B cell (primary cell): ENCODE results near the gene SLC18A3. TPM values are rescaled to one million over a fixed set of nuclear protein-coding genes. Genes with fewer than 3 reads are reported as not detected.

Experiments
- ATAC-seq: fragments of 200-7000 bp; cut with Tn5 transposase; one replicate; pipeline ENCODE4 v1.10.0; 2021; ENCODE audit warnings: low read depth, mild to moderate bottlenecking, moderate number of reproducible peaks, moderate library complexity
- CTCF ChIA-PET: fragments of 350-600 bp; sonication (Branson Sonifier 250); formaldehyde crosslinking; loops from one replicate; lab custom pipeline; 2021; ENCODE audit warnings: antibody characterized with exemption, inconsistent platforms; lab: Charles Lee
- POLR2A ChIA-PET: fragments of 350-600 bp; sonication (Branson Sonifier 250); formaldehyde crosslinking; loops from one replicate; lab custom pipeline; 2021; ENCODE audit warnings: antibody characterized with exemption; lab: Charles Lee
- DNase-seq: peaks from one replicate; pipeline ENCODE4 v3.0.0; 2013
- H2AFZ ChIP-seq: 2 replicates; pipeline ENCODE4 v1.6.1; 2012; ENCODE audit warnings: mild to moderate bottlenecking, low read depth, low read length; ENCODE audit not compliant: insufficient read depth, poor library complexity, severe bottlenecking
- H3K27ac ChIP-seq, 2 donors: 1 replicate in 1 of 2; 2 replicates in 1 of 2; pipeline ENCODE4 v1.5.1; 2012 to 2013; ENCODE audit warnings: low read length in 2 of 2, mild to moderate bottlenecking in 2 of 2, moderate library complexity in 1 of 2
- H3K27me3 ChIP-seq, 4 experiments: fragments of 200-600 bp in 1 of 4; sonication (generic) in 1 of 4; replicated peaks in 1 of 4; 1 replicate in 2 of 4; 2 replicates in 2 of 4; pipeline versions ENCODE4 v1.6.1 to v1.7.0; 2013 to 2016; ENCODE audit warnings: low read length in 3 of 4, mild to moderate bottlenecking in 2 of 4, mixed read lengths in 1 of 4, moderate library complexity in 1 of 4; ENCODE audit not compliant: insufficient read depth in 4 of 4, control insufficient read depth in 3 of 4; ENCODE audit errors: control extremely low read depth in 1 of 4
- H3K36me3 ChIP-seq, 2 experiments: replicated peaks in 1 of 2; 1 replicate in 1 of 2; 2 replicates in 1 of 2; pipeline versions ENCODE4 v1.6.1 to v1.7.1; 2013; ENCODE audit warnings: low read length in 1 of 2; ENCODE audit not compliant: insufficient read depth in 2 of 2, control insufficient read depth in 1 of 2; ENCODE audit errors: control extremely low read depth in 1 of 2, extremely low read depth in 1 of 2
- H3K4me1 ChIP-seq, 2 donors: fragments of 200-600 bp in 1 of 2; sonication (generic) in 1 of 2; 1 replicate in 1 of 2; 2 replicates in 1 of 2; pipeline versions ENCODE4 v1.5.1 to v1.6.1; 2013 to 2017; ENCODE audit warnings: low read length in 2 of 2; ENCODE audit not compliant: control insufficient read depth in 2 of 2, insufficient read depth in 2 of 2
- H3K4me2 ChIP-seq: replicated peaks from 2 replicates; pipeline ENCODE3; 2012; ENCODE audit warnings: mild to moderate bottlenecking, low read depth, low read length; ENCODE audit not compliant: poor library complexity, severe bottlenecking
- H3K4me3 ChIP-seq, 5 experiments: fragments of 200-600 bp in 1 of 5; sonication (generic) in 1 of 5; 1 replicate in 3 of 5; 2 replicates in 2 of 5; pipeline versions ENCODE4 v1.5.1 to v1.7.0; 2011 to 2016; ENCODE audit warnings: low read length in 4 of 5, mild to moderate bottlenecking in 4 of 5, low read depth in 2 of 5, control low read depth in 1 of 5, moderate library complexity in 1 of 5; ENCODE audit not compliant: insufficient read depth in 1 of 5; ENCODE audit errors: control extremely low read depth in 1 of 5, extremely low read depth in 1 of 5
- H3K79me2 ChIP-seq: fragments of 200-600 bp; sonication (generic); one replicate; pipeline ENCODE4 v1.6.0; 2016; ENCODE audit warnings: low read length; ENCODE audit not compliant: control insufficient read depth, insufficient read depth
- H3K9ac ChIP-seq: fragments of 200-600 bp; sonication (generic); 2 replicates; pipeline ENCODE4 v1.6.1; 2017; ENCODE audit warnings: mild to moderate bottlenecking, low read length, moderate library complexity
- H3K9me3 ChIP-seq, 3 donors: one replicate each; pipeline versions ENCODE4 v1.6.1 to v1.7.1; 2013; ENCODE audit warnings: low read length in 2 of 3; ENCODE audit not compliant: control insufficient read depth in 2 of 3, insufficient read depth in 1 of 3; ENCODE audit errors: control extremely low read depth in 1 of 3
- H4K20me1 ChIP-seq: 2 replicates; pipeline ENCODE4 v1.6.0; 2012; ENCODE audit warnings: mild to moderate bottlenecking, low read length; ENCODE audit not compliant: insufficient read depth, control insufficient read depth, poor library complexity, severe bottlenecking
- H3K27ac Mint-ChIP-seq: one replicate; pipeline ENCODE4 v1.8.0; 2021; ENCODE audit warnings: mixed read lengths
- H3K27me3 Mint-ChIP-seq: one replicate; pipeline ENCODE4 v1.8.0; 2021; ENCODE audit warnings: mixed read lengths
- H3K4me1 Mint-ChIP-seq: one replicate; pipeline ENCODE4 v1.8.0; 2021; ENCODE audit warnings: mixed read lengths
- H3K4me3 Mint-ChIP-seq: one replicate; pipeline ENCODE4 v1.8.0; 2021; ENCODE audit warnings: mixed read lengths
- H3K9me3 Mint-ChIP-seq: one replicate; pipeline ENCODE4 v1.8.0; 2022; ENCODE audit warnings: mixed read lengths; ENCODE audit not compliant: insufficient read depth
- CTCF ChIP-seq: fragments of 200-600 bp; IDR thresholded peaks from one replicate; pipeline ENCODE4 v1.8.0; 2022; ENCODE audit warnings: antibody characterized with exemption, mild to moderate bottlenecking
- EZH2 ChIP-seq: IDR thresholded peaks from 2 replicates; pipeline ENCODE4 v1.6.1; 2012; ENCODE audit warnings: borderline replicate concordance, low read depth, mild to moderate bottlenecking, moderate library complexity, low read length; ENCODE audit not compliant: insufficient read depth, poor library complexity, severe bottlenecking
- WGBS: methylation state at CpG from one replicate; pipeline ENCODE4 v1.1.5; 2013; ENCODE audit warnings: missing lambda C conversion rate; ENCODE audit not compliant: insufficient coverage; 5-methylcytosine and 5-hydroxymethylcytosine counted together
- intact Hi-C: fragments of 100-400 bp; cut with micrococcal nuclease; formaldehyde crosslinking; loops from one replicate; pipeline ENCODE4 v1.10.0; 2022
- polyA plus RNA-seq: library from polyadenylated mRNA; depleted of rRNA; stranded (reverse); fragments of >200 nt; gene quantifications from 2 replicates; pipeline ENCODE4 v1.2.3, GENCODE V29; 2012
- total RNA-seq, 2 donors: library from RNA; stranded (reverse); fragments of 120-200 nt in 1 of 2; gene quantifications; 1 replicate in 1 of 2; 2 replicates in 1 of 2; pipeline versions ENCODE4 v1.2.3 to v1.2.4, GENCODE V29; 2013 to 2022

SLC18A3 gene
- total and polyA plus RNA-seq, 2 donors (not counting 1 experiment from before 2014, with no cell fraction given), result not detected

GRCh38 chr10:49617121-49618020 lies 7.3 kb downstream of the SLC18A3 start:
- Histone ChIP-seq H3K9ac (no peak overlapping the region), H4K20me1 (no peaks in the 10 kb centered on the region), H3K79me2 (no peaks in the 10 kb centered on the region), H3K9me3 (peaks cover 0 to 9% (median 0%) of the 10 kb centered on the region in 3 donors), H3K4me1 (peaks cover 0 to 8% of the 10 kb centered on the region in 2 donors), H3K4me2 (no peak overlapping the region), H2AFZ (no peak overlapping the region), H3K27ac (no peak overlapping the region), H3K36me3 (no peaks in the 10 kb centered on the region), H3K4me3 (no peak overlapping the region), H3K27me3 (peaks cover 0 to 47% (median 12%) of the 10 kb centered on the region in 4 experiments)
- ChIA-PET POLR2A (no interaction called here), CTCF (no interaction called here)
- intact Hi-C loops, result no loop called here
- ATAC-seq (no peak), DNase-seq (no peak)
- H3K4me1 Mint-ChIP-seq, result peaks cover 14% of the 10 kb centered on the region
- TF ChIP-seq CTCF (no peak), EZH2 (no peak)
- H3K27me3 Mint-ChIP-seq, result peaks cover 72% of the 10 kb centered on the region
- no peak overlapping the region for H3K4me3 Mint-ChIP-seq
- H3K9me3 Mint-ChIP-seq, result no peaks in the 10 kb centered on the region
- 81% methylated on average over 7 of the region's 7 CpGs for WGBS
- H3K27ac Mint-ChIP-seq, result no peak overlapping the region

- Histone ChIP-seq H3K27me3 (peaks cover 0 to 33% (median 5%) of the 10 kb centered on the region in 4 experiments), H3K9me3 (peaks cover 0 to 4% (median 0%) of the 10 kb centered on the region in 3 donors), H3K27ac (no peak overlapping the region), H3K79me2 (no peaks in the 10 kb centered on the region), H3K9ac (no peak overlapping the region), H3K4me3 (no peak overlapping the region), H4K20me1 (no peaks in the 10 kb centered on the region), H3K4me1 (peaks cover 0 to 3% of the 10 kb centered on the region in 2 donors), H3K4me2 (no peak overlapping the region), H3K36me3 (no peaks in the 10 kb centered on the region), H2AFZ (no peak overlapping the region)
- intact Hi-C loops, result no loop called here
- CTCF ChIA-PET, result no interaction called here
- no peak for ATAC-seq
- TF ChIP-seq EZH2 (no peak), CTCF (no peak)
- Mint-ChIP-seq H3K27me3 (peaks cover 61% of the 10 kb centered on the region), H3K9me3 (no peaks in the 10 kb centered on the region), H3K27ac (no peak overlapping the region), H3K4me3 (no peak overlapping the region), H3K4me1 (peaks cover 7% of the 10 kb centered on the region)
- POLR2A ChIA-PET, result no interaction called here
- no peak for DNase-seq
- WGBS, result no CpG with 5 or more reads among the region's 2 CpGs
These were observed 8.7 kb downstream of the SLC18A3 start for GRCh38 chr10:49618821-49619220.
